Fibroblast of the aortic adventitia (primary cell): ENCODE measurements around the gene NEURL1B. TPM values are rescaled to one million over a fixed set of nuclear protein-coding genes. Genes with fewer than 3 reads are reported as not detected.
"Not testable (repeated sequence)": the region's sequence is repeated elsewhere in the genome, so short reads cannot be mapped to it uniquely, and the experiment has no call there.

Experiments used
- DNase-seq: peaks from one replicate; pipeline ENCODE4 v3.0.0-alpha.2; 2010; ENCODE audit warnings: low read depth
- H3K4me3 ChIP-seq: 2 replicates; pipeline ENCODE4 v1.5.1; 2011; ENCODE audit warnings: low read depth, mild to moderate bottlenecking, control low read depth, low read length, moderate library complexity
- CTCF ChIP-seq: IDR thresholded peaks from 2 replicates; pipeline ENCODE4 v1.5.1; 2011; ENCODE audit warnings: mild to moderate bottlenecking, low read length, control low read depth, inconsistent platforms; ENCODE audit not compliant: insufficient read depth
- total RNA-seq: library from RNA; depleted of rRNA; stranded (reverse); fragments of >200 nt; gene quantifications from 2 replicates; pipeline ENCODE4 v1.2.3, GENCODE V29; 2012; ENCODE audit warnings: low replicate concordance

NEURL1B gene
- total RNA-seq, 1 donor: 2.5 TPM

DNA sequence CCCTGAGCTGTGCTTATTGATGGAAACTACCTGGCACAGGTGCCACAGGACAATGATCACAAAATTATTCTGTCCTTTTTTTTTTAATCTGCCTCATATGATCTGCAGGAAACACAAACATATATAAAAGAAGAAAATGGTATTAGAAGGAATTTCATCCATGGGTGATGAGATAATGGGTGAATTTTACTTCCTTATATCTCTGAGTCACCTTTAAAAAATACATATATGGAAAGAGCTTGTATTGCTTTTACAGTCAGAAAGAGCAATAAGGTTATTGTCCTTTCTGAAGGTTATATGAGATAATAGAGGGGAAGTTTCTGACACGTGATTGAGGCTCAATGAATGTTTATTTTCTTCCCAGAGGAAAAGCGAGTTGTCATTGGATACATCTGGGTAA is 31.6 kb downstream of the NEURL1B start:
- no peak for TF ChIP-seq CTCF
- H3K4me3 ChIP-seq: no peak overlapping the region
- DNase-seq: no peak

- no peak for DNase-seq
- H3K4me3 ChIP-seq: no peak overlapping the region
- TF ChIP-seq CTCF: no peak
Measured at GRCh38 chr5:172674155-172674554, 33.1 kb downstream of the NEURL1B start.

GRCh38 chr5:172676914-172677475 is 35.9 kb downstream of the NEURL1B start:
- no peak for DNase-seq
- TF ChIP-seq CTCF: no peak
- H3K4me3 ChIP-seq: no peak overlapping the region

DNA sequence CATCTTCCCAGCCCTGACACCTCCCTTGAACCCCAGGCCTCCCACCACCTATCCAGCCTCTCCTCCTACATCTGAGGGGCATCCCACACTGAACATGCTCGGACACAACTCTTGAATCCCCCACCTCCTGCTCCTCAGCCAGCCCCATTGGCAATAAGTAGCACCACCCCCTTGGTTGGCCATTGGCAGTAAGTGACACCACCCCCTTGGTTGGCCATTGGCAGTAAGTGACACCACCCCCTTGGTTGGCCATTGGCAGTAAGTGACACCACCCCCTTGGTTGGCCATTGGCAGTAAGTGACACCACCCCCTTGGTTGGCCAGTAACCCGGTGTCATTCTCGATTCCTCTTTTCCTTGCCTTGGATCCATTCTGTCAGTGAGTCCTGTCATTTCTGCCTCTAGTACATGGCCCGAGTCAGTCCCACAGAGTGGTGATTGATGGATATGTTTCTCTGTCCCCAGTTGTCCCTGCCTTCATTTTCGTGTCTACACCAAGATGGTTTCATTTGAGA is 37.4 kb downstream of the NEURL1B start:
- not testable (repeated sequence) for DNase-seq, H3K4me3 ChIP-seq

DNA sequence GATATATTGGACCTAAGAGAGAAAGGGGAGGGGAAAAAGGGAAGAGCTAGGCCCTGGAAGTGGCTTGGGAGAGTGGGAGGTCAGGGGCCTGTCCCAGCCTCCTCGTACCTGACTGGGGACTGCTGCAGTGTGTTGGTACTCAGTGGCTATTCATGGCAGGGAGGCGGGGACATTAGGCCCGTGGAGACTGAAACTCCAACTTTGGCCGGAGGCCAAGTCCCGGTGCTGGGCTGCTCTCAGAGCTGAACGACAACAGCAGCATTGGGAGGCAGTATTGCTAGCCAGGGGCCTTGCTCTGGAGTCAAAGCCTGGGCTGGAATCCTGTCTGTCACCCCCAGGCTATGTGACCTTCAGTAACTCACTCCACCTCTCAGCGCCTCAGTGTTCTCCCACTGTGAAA is 37.8 kb downstream of the NEURL1B start:
- no peak overlapping the region for H3K4me3 ChIP-seq
- DNase-seq: no peak
- no peak for TF ChIP-seq CTCF

DNA sequence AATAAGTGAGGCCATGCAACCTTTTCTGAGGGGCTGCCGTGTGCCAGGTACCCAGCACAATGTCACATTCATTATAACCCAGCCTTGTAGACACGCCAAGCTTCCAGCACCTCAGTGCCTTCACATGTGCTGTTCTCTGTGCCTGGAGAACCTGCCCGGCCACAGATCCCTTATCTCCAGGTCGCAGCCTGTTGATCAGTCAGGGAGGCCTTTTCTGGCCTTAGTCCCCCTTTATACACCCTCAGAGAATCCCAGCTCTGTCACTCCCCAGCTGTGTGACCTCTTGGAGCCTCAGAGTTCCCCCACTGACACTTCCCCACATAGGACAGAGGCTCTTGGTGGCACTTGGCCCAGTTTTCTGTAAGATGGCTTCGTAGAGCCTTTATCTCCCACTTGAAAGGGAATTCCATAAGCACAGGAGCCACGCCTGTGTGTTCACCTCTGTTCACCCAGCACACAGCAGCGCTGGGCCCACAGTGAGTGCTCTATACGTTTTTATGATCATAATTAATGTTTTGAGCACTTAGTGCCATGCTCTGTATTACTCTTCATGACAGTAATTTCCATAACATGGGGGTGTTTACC is 38.7 kb downstream of the NEURL1B start:
- no peak for TF ChIP-seq CTCF
- no peak for DNase-seq
- H3K4me3 ChIP-seq: no peak overlapping the region

- no peak for DNase-seq
Measured at GRCh38 chr5:172680921-172681320, 39.9 kb downstream of the NEURL1B start.

More at GRCh38 chr5:172680921-172681320, 39.9 kb downstream of the NEURL1B start:
- TF ChIP-seq CTCF: no peak
- H3K4me3 ChIP-seq: no peak overlapping the region
